Upper lobe of left lung (tissue), 6 donors: ENCODE data around the gene NACC1. TPM values are rescaled to one million over a fixed set of nuclear protein-coding genes. Genes with fewer than 3 reads are reported as not detected.

ENCODE experiments used
- ATAC-seq, 2 donors: fragments of 200-7000 bp; cut with Tn5 transposase; one replicate each; pipeline ENCODE4 v1.9.1; 2022; ENCODE audit warnings: mild to moderate bottlenecking in 2 of 2, moderate library complexity in 2 of 2; ENCODE audit not compliant: low FRiP score in 2 of 2
- DNase-seq, 2 donors: peaks; one replicate each; pipeline ENCODE4 v3.0.0-alpha.2; 2019 to 2020
- H3K27ac ChIP-seq, 4 donors: fragments of 200-600 bp; sonication (generic); one replicate each; pipeline ENCODE4 v1.5.1; 2016 to 2019
- H3K27me3 ChIP-seq, 4 donors: fragments of 200-600 bp; sonication (generic); one replicate each; pipeline ENCODE4 v1.5.1; 2017 to 2019
- H3K36me3 ChIP-seq, 4 donors: fragments of 200-600 bp; sonication (generic); one replicate each; pipeline ENCODE4 v1.5.1; 2016 to 2019
- H3K4me1 ChIP-seq, 4 donors: fragments of 200-600 bp; sonication (generic); one replicate each; pipeline ENCODE4 v1.5.1; 2018 to 2019
- H3K4me3 ChIP-seq, 4 donors: fragments of 200-600 bp; sonication (generic); one replicate each; pipeline ENCODE4 v1.5.1; 2017 to 2019; ENCODE audit warnings: mild to moderate bottlenecking in 2 of 4, moderate library complexity in 1 of 4
- H3K9me3 ChIP-seq, 4 donors: fragments of 200-600 bp; sonication (generic); one replicate each; pipeline ENCODE4 v1.5.1; 2018 to 2019
- EP300 ChIP-seq, 4 donors: sonication (generic); formaldehyde crosslinking; IDR thresholded peaks; one replicate each; pipeline ENCODE4 v1.5.1; 2017; ENCODE audit warnings: antibody characterized with exemption in 4 of 4, control low read depth in 2 of 4
- POLR2A ChIP-seq, 4 donors: fragments of 450-650 bp; IDR thresholded peaks; one replicate each; pipeline ENCODE4 v1.5.1; 2016 to 2017; ENCODE audit warnings: antibody characterized with exemption in 4 of 4, mild to moderate bottlenecking in 2 of 4
- POLR2AphosphoS5 ChIP-seq, 2 donors: sonication (generic); formaldehyde crosslinking; IDR thresholded peaks; one replicate each; pipeline ENCODE4 v1.5.1; 2017; ENCODE audit warnings: antibody characterized with exemption in 2 of 2
- WGBS, 2 donors: methylation state at CpG; one replicate each; pipeline ENCODE4 v1.1.5; 2017 to 2018; 5-methylcytosine and 5-hydroxymethylcytosine counted together
- total RNA-seq, 6 donors: library from RNA; depleted of rRNA in 4 of 6; stranded (reverse); fragments of >200 nt in 4 of 6; gene quantifications; one replicate each; pipeline versions ENCODE4 v1.1.0 to v1.2.1, GENCODE V29; 2016 to 2021
- TF ChIP-seq, protein P1 (sequence below), 6 experiments: fragments of 450-650 bp in 4 of 6; fragments of 200-600 bp in 2 of 6; sonication (generic) in 2 of 6; IDR thresholded peaks; one replicate each; pipeline ENCODE4 v1.5.1; 2016 to 2019; ENCODE audit warnings: antibody characterized with exemption in 6 of 6
- donor health status: DM: no; HTN: no; CAD: no; lungs with moderate emphysema.
- donor health status: DM: no; HTN: yes; CAD: no; lungs with severe emphysema.

The NACC1 gene
- total RNA-seq, 6 donors from 2014 or later = 22.0 to 96.1 (median 55.7) TPM

- ATAC-seq (no peak), DNase-seq (no peak)
- Histone ChIP-seq H3K27ac (peak overlapping the region in 3 of 4 donors; percentile 56 to 96 (median 62)), H3K4me1 (peaks cover 45 to 68% (median 54%) of the 10 kb centered on the region in 4 donors), H3K4me3 (no peak overlapping the region), H3K36me3 (peaks cover 0 to 43% (median 20%) of the 10 kb centered on the region in 4 donors), H3K27me3 (no peaks in the 10 kb centered on the region), H3K9me3 (no peaks in the 10 kb centered on the region)
- 79 to 96% methylated on average over 5 to 10 of the region's 10 CpGs for WGBS, 2 donors
- TF ChIP-seq EP300 (IDR thresholded peaks at IDR 0.05) (no peak), POLR2AphosphoS5 (IDR thresholded peaks at IDR 0.05) (no peak), POLR2A (IDR thresholded peaks at IDR 0.05) (no peak)
- TF ChIP-seq, protein P1, sequence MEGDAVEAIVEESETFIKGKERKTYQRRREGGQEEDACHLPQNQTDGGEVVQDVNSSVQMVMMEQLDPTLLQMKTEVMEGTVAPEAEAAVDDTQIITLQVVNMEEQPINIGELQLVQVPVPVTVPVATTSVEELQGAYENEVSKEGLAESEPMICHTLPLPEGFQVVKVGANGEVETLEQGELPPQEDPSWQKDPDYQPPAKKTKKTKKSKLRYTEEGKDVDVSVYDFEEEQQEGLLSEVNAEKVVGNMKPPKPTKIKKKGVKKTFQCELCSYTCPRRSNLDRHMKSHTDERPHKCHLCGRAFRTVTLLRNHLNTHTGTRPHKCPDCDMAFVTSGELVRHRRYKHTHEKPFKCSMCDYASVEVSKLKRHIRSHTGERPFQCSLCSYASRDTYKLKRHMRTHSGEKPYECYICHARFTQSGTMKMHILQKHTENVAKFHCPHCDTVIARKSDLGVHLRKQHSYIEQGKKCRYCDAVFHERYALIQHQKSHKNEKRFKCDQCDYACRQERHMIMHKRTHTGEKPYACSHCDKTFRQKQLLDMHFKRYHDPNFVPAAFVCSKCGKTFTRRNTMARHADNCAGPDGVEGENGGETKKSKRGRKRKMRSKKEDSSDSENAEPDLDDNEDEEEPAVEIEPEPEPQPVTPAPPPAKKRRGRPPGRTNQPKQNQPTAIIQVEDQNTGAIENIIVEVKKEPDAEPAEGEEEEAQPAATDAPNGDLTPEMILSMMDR (IDR thresholded peaks at IDR 0.05) = no peak
Measured at GRCh38 chr19:13090511-13091231, 27.4 kb upstream of the NACC1 start.

GRCh38 chr19:13091400-13092157 is 26.5 kb upstream of the NACC1 start:
- Histone ChIP-seq H3K9me3 (no peaks in the 10 kb centered on the region), H3K36me3 (peaks cover 0 to 41% (median 20%) of the 10 kb centered on the region in 4 donors), H3K27ac (peak overlapping the region; percentile 57 to 98 (median 78)), H3K4me3 (no peak overlapping the region), H3K27me3 (no peaks in the 10 kb centered on the region), H3K4me1 (peaks cover 43 to 68% (median 53%) of the 10 kb centered on the region in 4 donors)
- ATAC-seq (peak; percentile 4 to 81), DNase-seq (no peak)
- no peak for TF ChIP-seq POLR2A (IDR thresholded peaks at IDR 0.05)
- TF ChIP-seq, protein P1 (IDR thresholded peaks at IDR 0.05) = no peak
- no peak for TF ChIP-seq EP300 (IDR thresholded peaks at IDR 0.05)
- no peak for TF ChIP-seq POLR2AphosphoS5 (IDR thresholded peaks at IDR 0.05)
- WGBS, 2 donors = 50 to 66% methylated on average over 24 to 25 of the region's 25 CpGs

DNA sequence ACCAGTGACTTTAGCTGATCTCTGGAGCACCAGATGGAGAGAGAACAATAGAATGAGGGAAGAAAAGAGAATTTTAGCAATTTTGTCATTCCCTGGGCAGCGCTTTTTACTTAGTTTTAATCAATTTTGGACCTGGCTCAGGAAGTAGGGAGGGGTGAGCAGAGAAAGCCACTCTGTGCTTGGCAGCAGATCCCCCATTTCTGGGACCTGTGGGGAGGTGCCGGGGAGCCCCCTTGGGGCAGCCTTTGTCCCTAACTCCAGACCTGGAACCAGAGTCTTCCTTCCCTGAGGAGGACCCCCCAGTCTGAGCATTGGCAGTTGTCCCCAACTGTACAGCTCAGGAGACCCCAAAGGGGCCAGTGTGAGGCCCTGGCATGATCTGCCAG is 25.9 kb upstream of the NACC1 start:
- WGBS, 2 donors = 75 to 87% methylated on average over 2 of the region's 2 CpGs
- no peak for ATAC-seq
- H3K4me3 ChIP-seq = no peak overlapping the region

GRCh38 chr19:13092606-13093235 is 25.3 kb upstream of the NACC1 start:
- H3K9me3 ChIP-seq = no peaks in the 10 kb centered on the region
- no peak overlapping the region for H3K4me3 ChIP-seq
- no peaks in the 10 kb centered on the region for H3K27me3 ChIP-seq
- WGBS, 2 donors = 54 to 68% methylated on average over 6 to 11 of the region's 14 CpGs
- H3K4me1 ChIP-seq = peaks cover 46 to 75% (median 59%) of the 10 kb centered on the region in 4 donors
- TF ChIP-seq POLR2A (IDR thresholded peaks at IDR 0.05) (no peak), EP300 (IDR thresholded peaks at IDR 0.05) (no peak), POLR2AphosphoS5 (IDR thresholded peaks at IDR 0.05) (no peak)
- TF ChIP-seq, protein P1 (IDR thresholded peaks at IDR 0.05) = no peak
- H3K27ac ChIP-seq = peak overlapping the region; percentile 57 to 98 (median 78)
- DNase-seq (no peak), ATAC-seq (no peak)
- H3K36me3 ChIP-seq = peaks cover 0 to 32% (median 17%) of the 10 kb centered on the region in 4 donors

More for the DNA sequence above, 25.9 kb upstream of the NACC1 start:
- TF ChIP-seq POLR2AphosphoS5 (IDR thresholded peaks at IDR 0.05) (no peak), EP300 (IDR thresholded peaks at IDR 0.05) (no peak), POLR2A (IDR thresholded peaks at IDR 0.05) (no peak)
- TF ChIP-seq, protein P1 (IDR thresholded peaks at IDR 0.05) = no peak
- Histone ChIP-seq H3K4me1 (peaks cover 44 to 70% (median 55%) of the 10 kb centered on the region in 4 donors), H3K27me3 (no peaks in the 10 kb centered on the region), H3K36me3 (peaks cover 0 to 35% (median 18%) of the 10 kb centered on the region in 4 donors), H3K9me3 (no peaks in the 10 kb centered on the region), H3K27ac (peak overlapping the region; percentile 57 to 98 (median 78))
- no peak for DNase-seq
